Neuronal stem cell (in vitro differentiated cells): ENCODE results near the gene CPLX3.

Source experiments
- DNase-seq: peaks from one replicate; pipeline ENCODE4 v3.0.0-alpha.2; 2013; ENCODE audit warnings: low spot score
- H2AFZ ChIP-seq: one replicate; pipeline ENCODE4 v1.6.1; 2013; ENCODE audit warnings: mild to moderate bottlenecking, low read length, inconsistent platforms
- H2AK5ac ChIP-seq: 2 replicates; pipeline ENCODE4 v1.6.1; 2013; ENCODE audit warnings: low read depth, mild to moderate bottlenecking, inconsistent platforms, low read length, moderate library complexity, mixed read lengths
- H2BK120ac ChIP-seq: 2 replicates; pipeline ENCODE4 v1.6.1; 2013; ENCODE audit warnings: low read depth, mild to moderate bottlenecking, inconsistent platforms, low read length, moderate library complexity, mixed read lengths
- H2BK12ac ChIP-seq: one replicate; pipeline ENCODE4 v1.6.1; 2013; ENCODE audit warnings: low read length, inconsistent platforms
- H2BK15ac ChIP-seq: 2 replicates; pipeline ENCODE4 v1.6.1; 2013; ENCODE audit warnings: mild to moderate bottlenecking, low read length, inconsistent platforms, mixed read lengths
- H2BK5ac ChIP-seq: one replicate; pipeline ENCODE4 v1.6.1; 2013; ENCODE audit warnings: inconsistent platforms, mild to moderate bottlenecking, low read length, moderate library complexity
- H3K14ac ChIP-seq: one replicate; pipeline ENCODE4 v1.6.1; 2013; ENCODE audit warnings: low read length, inconsistent platforms
- H3K18ac ChIP-seq: 2 replicates; pipeline ENCODE4 v1.6.1; 2013; ENCODE audit warnings: low read length, inconsistent platforms
- H3K23ac ChIP-seq: 2 replicates; pipeline ENCODE4 v1.6.1; 2013; ENCODE audit warnings: low read depth, mild to moderate bottlenecking, mixed read lengths, low read length, inconsistent platforms; ENCODE audit not compliant: poor library complexity
- H3K27ac ChIP-seq: replicated peaks from 3 replicates; pipeline ENCODE4 v1.5.1; 2013; ENCODE audit warnings: low read length, inconsistent platforms
- H3K27me3 ChIP-seq, 3 experiments: 2 replicates each; pipeline ENCODE4 v1.6.1; 2013; ENCODE audit warnings: low read length in 3 of 3, mild to moderate bottlenecking in 2 of 3, inconsistent platforms in 1 of 3, low read depth in 1 of 3, mixed read lengths in 1 of 3, moderate library complexity in 1 of 3; ENCODE audit not compliant: control insufficient read depth in 3 of 3, insufficient read depth in 3 of 3
- H3K36me3 ChIP-seq, 2 donors: replicated peaks in 1 of 2; 2 replicates each; pipeline ENCODE4 v1.6.1; 2013; ENCODE audit warnings: low read length in 2 of 2; ENCODE audit not compliant: control insufficient read depth in 2 of 2, insufficient read depth in 2 of 2
- H3K4ac ChIP-seq: 2 replicates; pipeline ENCODE4 v1.6.1; 2013; ENCODE audit warnings: inconsistent platforms, mild to moderate bottlenecking, low read length, moderate library complexity
- H3K4me1 ChIP-seq, 2 donors: 1 replicate in 1 of 2; 2 replicates in 1 of 2; pipeline ENCODE4 v1.6.1; 2013; ENCODE audit warnings: low read length in 2 of 2, low read depth in 1 of 2; ENCODE audit not compliant: control insufficient read depth in 2 of 2, insufficient read depth in 1 of 2
- H3K4me2 ChIP-seq: one replicate; pipeline ENCODE4 v1.6.1; 2013; ENCODE audit warnings: mild to moderate bottlenecking, low read length, inconsistent platforms; ENCODE audit not compliant: insufficient read depth, poor library complexity, severe bottlenecking
- H3K4me3 ChIP-seq, 2 donors: 2 replicates each; pipeline ENCODE4 v1.5.1; 2013; ENCODE audit warnings: low read length in 2 of 2, mild to moderate bottlenecking in 2 of 2, inconsistent platforms in 1 of 2, moderate library complexity in 1 of 2
- H3K79me1 ChIP-seq: one replicate; pipeline ENCODE4 v1.6.1; 2013; ENCODE audit warnings: low read depth, mild to moderate bottlenecking, inconsistent platforms, low read length, moderate library complexity
- H3K9ac ChIP-seq: one replicate; pipeline ENCODE4 v1.6.1; 2013; ENCODE audit warnings: mild to moderate bottlenecking, low read depth, low read length, inconsistent platforms; ENCODE audit not compliant: poor library complexity
- H3K9me3 ChIP-seq, 2 donors: replicated peaks in 1 of 2; 2 replicates each; pipeline versions ENCODE3 to v1.6.1; 2013; ENCODE audit warnings: low read length in 2 of 2, mild to moderate bottlenecking in 2 of 2, inconsistent platforms in 1 of 2, low read depth in 1 of 2, mixed read lengths in 1 of 2, moderate library complexity in 1 of 2; ENCODE audit not compliant: control insufficient read depth in 2 of 2, insufficient read depth in 1 of 2
- H4K8ac ChIP-seq: one replicate; pipeline ENCODE4 v1.6.1; 2013; ENCODE audit warnings: low read depth, mild to moderate bottlenecking, inconsistent platforms, low read length, moderate library complexity
- H4K91ac ChIP-seq: one replicate; pipeline ENCODE4 v1.6.1; 2013; ENCODE audit warnings: low read length, low read depth, mild to moderate bottlenecking, inconsistent platforms; ENCODE audit not compliant: poor library complexity
- whole genome bisulfite sequencing, 2 donors: extraction: QIAGEN DNeasy Blood & Tissue Kit; methylation state at CpG; one replicate each; pipeline ENCODE4 v1.1.7; 2013; ENCODE audit warnings: missing lambda C conversion rate in 2 of 2, mixed read lengths in 1 of 2; ENCODE audit not compliant: insufficient read length in 2 of 2, insufficient replicate concordance in 1 of 2; ENCODE audit errors: extremely low coverage in 2 of 2; 5-methylcytosine and 5-hydroxymethylcytosine counted together

Gene CPLX3

DNA sequence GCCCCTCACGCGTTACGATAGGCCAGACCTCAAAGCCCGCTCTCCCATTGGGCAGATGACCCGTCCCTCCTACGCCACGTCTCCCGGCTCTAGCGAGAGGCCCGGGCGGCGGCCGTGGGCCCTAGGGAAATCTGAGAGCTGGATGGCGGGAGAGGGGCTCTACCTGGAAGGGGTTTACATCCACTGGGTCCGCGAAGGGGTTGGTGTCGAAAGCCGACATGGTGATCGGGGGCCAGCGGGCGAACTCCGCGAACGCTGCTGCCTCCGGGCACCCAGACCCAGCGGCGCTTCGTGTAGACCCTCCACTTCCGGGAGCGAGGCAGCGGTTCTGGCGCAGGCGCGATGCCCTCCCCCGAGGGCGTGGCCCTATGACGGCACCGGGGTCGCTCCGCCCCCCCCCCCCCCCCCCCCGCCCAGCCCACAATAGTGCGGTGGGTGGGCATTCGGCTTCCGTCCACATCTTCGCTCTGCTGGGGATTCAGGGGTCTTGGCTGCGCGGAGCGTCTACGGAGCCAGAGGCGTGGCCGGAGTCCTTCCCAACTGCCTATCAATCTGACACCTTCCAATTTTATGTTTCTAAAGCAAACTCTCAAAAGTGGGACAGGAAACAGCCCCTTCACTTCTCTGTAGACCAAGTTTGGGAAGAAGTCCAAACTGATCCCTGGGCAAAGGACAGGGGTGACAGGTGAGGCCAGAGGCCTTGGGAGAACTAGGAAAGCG lies 46.8 kb downstream of the CPLX3 start, which contains the start of gene SCAMP2:
Gene SCAMP2 (minus strand): TSS at position 330 of the 720 bp plus-strand sequence. CDS start 110 bp downstream, at position 220.
- no peak within 1 kb of the TSS for H2AK5ac ChIP-seq
- WGBS, 2 donors, result no CpG with 5 or more reads among the region's 52 CpGs
- H4K8ac ChIP-seq, result no peak within 1 kb of the TSS
- peaks cover 0 to 6% (median 0%) of the 10 kb centered on the region in 3 experiments for H3K27me3 ChIP-seq
- H3K4me2 ChIP-seq, result peak within 1 kb of the TSS; percentile 71
- H3K23ac ChIP-seq, result peak within 1 kb of the TSS; percentile 43
- peaks cover 1 to 4% of the 10 kb centered on the region in 2 donors for H3K9me3 ChIP-seq
- H3K9ac ChIP-seq, result peak within 1 kb of the TSS; percentile 88
- no peak within 1 kb of the TSS for H2BK12ac ChIP-seq
- H4K91ac ChIP-seq, result no peak within 1 kb of the TSS
- no peak within 1 kb of the TSS for H2BK5ac ChIP-seq
- peak within 1 kb of the TSS; percentile 94 for H2AFZ ChIP-seq
- peak within 1 kb of the TSS; percentile 54 for H3K27ac ChIP-seq
- DNase-seq, result peak; percentile 95
- peaks cover 4% of the 10 kb centered on the region for H3K79me1 ChIP-seq
- peaks cover 3 to 4% of the 10 kb centered on the region in 2 donors for H3K4me1 ChIP-seq
- H3K4ac ChIP-seq, result no peak within 1 kb of the TSS
- peaks cover 2 to 23% of the 10 kb centered on the region in 2 donors for H3K36me3 ChIP-seq
- no peak within 1 kb of the TSS for H3K14ac ChIP-seq
- H2BK120ac ChIP-seq, result no peak within 1 kb of the TSS
- H3K18ac ChIP-seq, result peak within 1 kb of the TSS; percentile 86
- peak within 1 kb of the TSS; percentile 55 to 91 for H3K4me3 ChIP-seq
- no peak within 1 kb of the TSS for H2BK15ac ChIP-seq

DNA sequence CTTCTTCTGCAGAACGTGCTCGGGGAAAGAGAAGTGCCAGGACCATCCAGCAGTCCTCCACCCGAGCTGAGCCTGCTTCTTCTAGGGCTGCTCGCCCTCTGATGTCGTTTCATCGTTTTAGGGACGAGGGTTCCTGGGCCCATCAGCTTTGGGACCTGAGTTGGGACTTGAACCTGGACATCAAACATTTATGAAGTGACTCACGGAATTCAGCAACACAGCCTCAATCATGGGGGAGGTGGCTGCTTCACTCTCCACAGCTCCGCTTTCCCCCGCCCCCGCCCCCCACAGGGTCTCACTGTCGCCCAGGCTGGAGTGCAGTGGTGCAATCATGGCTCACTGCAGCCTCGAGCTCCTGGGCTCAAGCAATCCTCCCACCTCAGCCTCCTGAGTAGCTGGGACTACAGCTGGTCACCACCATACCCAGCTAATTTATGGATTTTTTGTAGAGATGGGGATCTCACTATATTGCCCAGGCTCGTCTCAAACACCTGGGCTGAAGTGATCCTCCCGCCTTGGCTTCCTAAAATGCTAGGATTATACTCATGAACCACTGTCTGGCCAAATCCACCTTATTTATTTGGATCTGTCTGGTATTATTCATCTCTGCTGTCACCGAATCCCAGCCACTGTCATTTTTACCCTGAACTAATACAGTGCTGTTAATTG lies 47.5 kb downstream of the CPLX3 start:
- Histone ChIP-seq H4K91ac (no peak overlapping the region), H3K27ac (no peak overlapping the region), H3K4me3 (peak overlapping the region; percentile 55 to 66), H2AK5ac (no peak overlapping the region), H3K23ac (no peak overlapping the region), H3K18ac (peak overlapping the region; percentile 76), H2BK120ac (no peak overlapping the region), H2BK5ac (no peak overlapping the region), H3K4ac (no peak overlapping the region), H3K9me3 (peaks cover 0 to 1% of the 10 kb centered on the region in 2 donors), H3K9ac (peak overlapping the region; percentile 55), H2BK15ac (no peak overlapping the region), H2AFZ (peak overlapping the region; percentile 92), H2BK12ac (no peak overlapping the region), H3K36me3 (peaks cover 2 to 16% of the 10 kb centered on the region in 2 donors), H3K4me1 (peaks cover 3 to 4% of the 10 kb centered on the region in 2 donors), H4K8ac (no peak overlapping the region), H3K14ac (no peak overlapping the region), H3K79me1 (peaks cover 4% of the 10 kb centered on the region), H3K4me2 (peak overlapping the region; percentile 71), H3K27me3 (peaks cover 0 to 6% (median 0%) of the 10 kb centered on the region in 3 experiments)
- WGBS, 2 donors, result no CpG with 5 or more reads among the region's 16 CpGs
- DNase-seq, result no peak

DNA sequence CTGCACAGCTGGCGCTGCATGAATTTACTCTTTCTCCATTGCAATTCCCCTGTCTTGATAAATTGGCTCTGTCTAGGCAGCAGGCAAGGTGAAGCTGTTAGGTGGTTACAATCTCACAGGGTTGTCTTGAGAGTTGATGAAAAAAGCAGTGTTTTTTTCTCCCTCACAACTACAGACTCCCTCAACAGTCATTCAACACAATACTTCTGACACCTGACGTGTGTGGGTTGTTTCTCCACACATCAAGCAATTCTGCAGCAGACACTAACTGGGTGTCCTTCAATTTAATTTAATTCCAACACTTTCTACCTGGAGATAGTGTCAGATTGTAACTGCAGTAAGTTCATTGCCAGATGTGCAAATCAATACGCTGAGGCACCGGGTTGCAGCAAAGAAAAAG lies 51.8 kb downstream of the CPLX3 start:
- Histone ChIP-seq H3K27me3 (peaks cover 0 to 6% (median 0%) of the 10 kb centered on the region in 3 experiments), H3K4me3 (no peak overlapping the region), H3K4me1 (peaks cover 2 to 4% of the 10 kb centered on the region in 2 donors), H3K9ac (no peak overlapping the region), H4K8ac (no peak overlapping the region), H3K4ac (no peak overlapping the region), H2BK5ac (no peak overlapping the region), H2BK15ac (no peak overlapping the region), H3K4me2 (no peak overlapping the region), H4K91ac (no peak overlapping the region), H3K23ac (no peak overlapping the region), H3K27ac (no peak overlapping the region), H2AK5ac (no peak overlapping the region), H2BK120ac (no peak overlapping the region), H3K9me3 (peaks cover 7 to 11% of the 10 kb centered on the region in 2 donors), H3K36me3 (no peaks in the 10 kb centered on the region), H2AFZ (no peak overlapping the region), H3K79me1 (no peaks in the 10 kb centered on the region), H3K14ac (no peak overlapping the region), H3K18ac (no peak overlapping the region), H2BK12ac (no peak overlapping the region)
- DNase-seq, result no peak
- WGBS, 2 donors, result no CpG with 5 or more reads among the region's 4 CpGs
